OCI-M2 (cell line): Measurements from ENCODE around the gene C1orf21.

ENCODE experiments used
- DNase-seq: peaks from one replicate; lab custom pipeline; 2025; ENCODE audit not compliant: unreplicated experiment; lab: John Stamatoyannopoulos, UW

C1orf21 gene

DNA sequence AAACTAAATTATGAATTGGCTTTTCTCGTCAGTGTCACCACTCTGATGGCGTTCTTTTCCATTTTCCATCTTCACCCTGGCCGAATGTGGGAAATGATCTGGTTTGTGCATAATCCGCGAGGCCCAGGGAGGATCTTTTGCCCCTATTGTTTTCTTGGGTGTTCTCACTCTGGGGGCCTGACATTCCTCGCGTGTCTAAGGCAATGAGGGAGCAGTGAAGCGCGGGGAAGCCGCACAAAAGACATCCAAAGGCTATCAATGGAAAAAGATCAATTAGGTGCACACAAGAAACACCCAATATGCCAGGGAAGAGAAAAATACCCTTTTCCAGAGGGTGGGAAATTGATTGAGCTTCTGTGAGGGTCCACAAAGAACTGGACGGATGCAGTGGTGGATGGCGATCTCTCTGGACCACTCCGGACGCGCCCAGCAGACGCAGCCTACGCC lies 941 bp upstream of the C1orf21 start:
- no peak for DNase-seq

DNA sequence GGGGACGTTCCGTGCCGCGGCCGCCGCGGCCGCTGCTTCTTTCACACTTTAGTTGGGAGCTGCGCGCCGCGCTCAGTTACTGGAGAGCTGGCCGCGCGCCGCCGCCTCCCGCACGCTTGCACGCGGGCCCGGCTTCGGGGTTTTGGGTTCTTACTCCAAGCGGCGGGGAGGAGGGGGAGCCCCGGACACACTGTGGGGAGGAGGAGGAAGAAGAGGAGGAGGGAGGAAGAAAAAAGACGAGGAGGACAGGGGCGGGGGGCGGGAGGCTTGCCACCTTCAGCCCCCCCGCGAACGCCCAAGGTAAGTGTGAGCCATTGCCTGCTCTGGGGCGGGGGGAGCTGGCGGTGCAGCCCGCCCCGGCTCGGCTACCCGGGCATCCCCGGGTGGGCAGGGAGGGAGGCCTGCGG lies 243 bp downstream of the C1orf21 start:
- no peak for DNase-seq

DNA sequence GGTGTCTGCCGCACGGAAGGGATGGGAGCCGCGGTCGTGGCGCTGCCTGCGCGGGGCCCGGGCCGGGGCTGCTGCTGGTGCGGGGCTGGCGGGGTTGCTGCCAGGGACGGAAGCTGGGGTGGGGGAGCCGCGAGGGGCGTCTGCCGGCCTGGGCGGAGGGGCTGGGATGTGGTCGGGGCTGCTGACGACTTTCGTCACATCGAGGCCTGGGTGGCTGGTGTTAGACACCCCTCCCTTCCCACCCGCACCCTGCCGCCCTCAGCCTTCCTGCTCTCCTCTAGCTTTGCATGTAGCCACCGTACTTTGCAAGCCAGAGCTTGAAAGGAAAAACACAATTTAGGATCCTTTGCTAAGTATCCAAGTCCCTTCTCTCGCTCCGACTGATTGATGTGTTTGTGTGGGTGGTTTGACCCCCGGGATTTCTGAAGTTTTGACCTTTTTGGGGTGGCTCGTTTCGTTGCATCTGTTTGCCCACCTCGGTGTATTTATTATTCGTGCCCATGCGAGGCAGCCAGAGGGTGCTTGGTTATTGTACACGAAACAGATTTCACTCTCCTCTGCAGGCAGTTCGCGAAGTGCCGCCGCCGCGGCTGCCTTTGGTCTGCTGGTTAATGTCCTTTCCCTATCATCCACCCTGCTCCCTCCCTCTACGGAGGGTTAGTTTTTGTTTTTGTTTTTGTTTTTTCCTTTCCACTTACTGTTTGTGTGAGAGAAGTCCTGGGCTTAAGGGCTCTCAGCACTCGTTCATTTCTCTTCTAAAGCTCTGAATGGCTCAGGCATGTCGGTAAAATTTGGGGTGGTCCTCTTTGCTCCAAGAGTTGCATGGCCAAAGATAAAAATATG lies 868 bp downstream of the C1orf21 start:
- no peak for DNase-seq

DNA sequence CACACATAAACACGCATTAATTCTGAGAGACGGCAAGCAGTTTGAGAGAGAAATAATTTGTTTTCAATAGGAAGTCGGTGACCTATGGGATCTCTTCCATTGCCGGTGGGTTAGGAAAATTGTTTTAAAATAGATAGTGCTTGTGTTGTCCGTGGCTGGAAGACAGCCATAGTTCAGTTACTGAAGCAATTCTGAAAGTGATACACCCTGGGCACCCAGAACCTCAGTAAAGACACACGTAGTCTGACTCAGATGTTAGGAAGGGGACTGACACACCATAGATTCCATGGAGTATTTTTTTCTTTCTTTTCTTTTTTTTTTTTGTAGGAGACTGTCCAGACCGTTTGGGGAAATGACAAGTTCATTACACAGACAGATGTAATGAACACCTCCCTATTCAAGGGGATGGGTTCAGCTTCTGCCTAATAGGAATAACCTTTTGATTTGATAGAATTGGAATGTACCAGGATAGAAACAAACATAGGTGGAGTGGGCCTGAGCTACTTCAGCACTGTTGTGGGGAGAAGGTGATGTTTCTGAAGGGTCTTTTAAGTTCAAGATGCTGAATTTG lies 1.6 kb downstream of the C1orf21 start:
- DNase-seq = no peak

DNA sequence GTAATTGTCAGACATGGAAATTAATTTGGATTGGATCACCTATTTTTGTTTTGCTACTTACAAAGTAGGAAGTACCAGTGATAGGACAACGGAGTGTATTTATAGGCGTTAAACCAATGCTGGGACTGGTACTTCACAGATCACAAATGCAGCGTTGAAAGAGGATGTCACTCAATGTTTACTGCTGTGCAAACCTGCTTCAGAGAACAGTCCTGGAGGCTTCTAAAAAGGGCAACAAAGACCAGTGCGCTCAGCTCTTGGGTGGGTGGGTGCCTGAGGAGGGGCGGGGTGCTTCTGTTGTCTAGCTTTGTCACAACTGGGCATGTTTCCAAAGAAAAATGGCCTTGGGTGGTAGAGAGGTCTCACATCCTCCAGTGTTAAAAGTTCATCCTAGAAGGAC lies 2.1 kb downstream of the C1orf21 start:
- no peak for DNase-seq

DNA sequence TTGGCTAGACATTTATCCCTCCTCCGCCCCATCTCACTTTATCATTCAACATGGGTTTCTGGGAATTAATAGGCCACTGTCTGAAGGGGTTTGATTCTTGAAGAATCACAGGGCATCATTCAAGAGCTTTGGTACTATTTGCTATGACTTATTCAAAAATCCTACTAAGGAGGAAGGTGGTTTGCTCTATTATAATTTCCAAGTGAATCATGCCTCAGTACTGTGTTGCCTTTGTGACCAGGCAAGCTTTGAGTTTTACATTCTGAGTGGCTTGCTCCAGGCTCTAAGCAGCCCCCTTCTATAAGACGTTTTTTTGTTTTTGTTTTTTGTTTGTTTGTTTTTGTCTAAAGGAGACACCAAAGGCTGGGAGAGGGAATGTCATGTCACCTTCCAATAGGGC lies 2.6 kb downstream of the C1orf21 start:
- no peak for DNase-seq

DNA sequence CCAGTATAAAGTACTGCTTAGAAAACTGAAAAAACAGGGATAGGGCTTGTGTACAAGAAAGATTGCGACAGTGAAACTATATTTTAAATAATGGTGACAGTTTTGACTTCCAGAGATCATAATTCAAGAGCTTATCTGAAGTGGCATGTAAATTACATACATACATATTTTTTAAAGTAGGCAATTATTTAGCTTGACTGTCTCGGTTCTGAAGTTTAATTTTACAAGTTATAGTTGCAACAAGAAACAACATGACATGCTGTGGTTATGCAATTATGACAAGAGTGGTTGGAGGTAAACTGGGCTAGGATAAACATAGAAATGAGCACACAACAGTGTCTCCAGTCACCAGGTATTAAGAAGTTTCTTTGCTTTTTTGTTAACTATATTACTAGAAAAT lies 4.1 kb downstream of the C1orf21 start:
- DNase-seq = no peak

DNA sequence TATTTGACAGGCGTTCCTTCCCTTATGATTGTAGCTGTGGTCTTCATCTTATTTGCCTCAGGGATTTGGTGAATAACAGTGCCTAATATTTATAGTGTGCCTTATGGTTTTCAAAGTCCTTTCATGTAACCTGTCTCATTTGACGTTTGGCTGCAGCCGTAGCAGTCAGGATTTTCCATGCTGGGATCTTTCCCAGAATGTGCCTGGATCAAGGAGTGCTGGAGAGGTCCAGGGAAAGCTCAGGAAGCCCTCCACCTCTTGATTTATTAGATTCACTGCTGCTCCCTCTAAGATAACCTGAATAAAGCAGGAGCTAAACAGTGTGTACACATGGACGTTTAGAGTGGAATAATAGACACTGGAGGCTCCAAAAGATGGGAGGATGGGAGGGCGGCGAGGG lies 5.2 kb downstream of the C1orf21 start:
- no peak for DNase-seq

DNA sequence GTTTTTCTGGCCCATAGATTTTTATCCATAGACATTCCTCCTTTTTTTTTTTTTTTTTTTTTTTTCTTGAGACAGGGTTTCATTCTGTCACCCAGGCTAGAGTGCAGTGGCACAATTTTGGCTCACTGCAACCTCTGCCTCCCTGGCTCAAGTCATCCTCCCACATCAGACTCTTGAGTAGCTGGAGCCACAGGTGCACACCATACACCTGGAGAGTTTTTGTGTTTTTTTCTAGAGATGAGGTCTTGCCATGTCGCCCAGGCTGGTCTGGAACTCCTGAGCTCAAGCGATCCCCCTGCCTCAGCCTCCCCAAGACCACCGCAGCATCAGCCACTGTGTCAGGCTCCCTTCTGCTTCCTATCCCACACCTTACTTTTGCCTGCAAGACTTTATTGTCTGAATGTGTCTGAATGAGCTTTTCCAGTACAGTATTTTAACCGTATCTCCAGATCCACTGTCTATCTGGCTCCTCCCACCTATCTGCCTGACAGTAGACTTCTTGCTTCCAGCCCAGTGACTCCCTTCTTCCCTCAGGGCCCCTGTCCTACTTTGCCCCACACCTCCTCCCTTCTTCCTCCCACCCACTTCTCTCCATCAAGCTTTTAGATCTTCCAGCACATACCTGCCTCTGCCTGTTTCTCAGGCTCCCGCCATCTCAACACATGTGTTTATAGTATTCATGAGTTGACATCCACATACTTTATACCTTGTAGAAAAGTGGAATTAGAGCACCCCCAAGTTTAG lies 6.1 kb downstream of the C1orf21 start:
- DNase-seq = no peak

DNA sequence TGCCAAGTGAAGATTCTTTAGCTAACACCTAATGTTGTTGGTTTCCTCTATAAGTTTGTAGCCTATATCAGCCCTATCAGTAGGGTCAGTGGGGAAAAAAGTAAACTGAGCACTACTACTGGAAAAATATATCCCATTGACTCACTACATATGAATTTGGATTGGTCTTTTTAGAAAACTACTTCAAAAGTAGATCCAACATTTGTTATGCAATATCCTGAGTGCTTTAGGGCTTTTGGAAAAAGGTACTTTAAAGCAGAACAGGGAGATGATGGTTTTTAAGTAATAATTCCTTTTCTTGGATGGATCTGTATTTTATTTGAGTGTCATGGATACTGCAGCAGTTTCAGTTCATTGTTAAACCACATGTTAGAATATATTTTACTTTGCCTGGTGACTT lies 7.1 kb downstream of the C1orf21 start:
- no peak for DNase-seq

DNA sequence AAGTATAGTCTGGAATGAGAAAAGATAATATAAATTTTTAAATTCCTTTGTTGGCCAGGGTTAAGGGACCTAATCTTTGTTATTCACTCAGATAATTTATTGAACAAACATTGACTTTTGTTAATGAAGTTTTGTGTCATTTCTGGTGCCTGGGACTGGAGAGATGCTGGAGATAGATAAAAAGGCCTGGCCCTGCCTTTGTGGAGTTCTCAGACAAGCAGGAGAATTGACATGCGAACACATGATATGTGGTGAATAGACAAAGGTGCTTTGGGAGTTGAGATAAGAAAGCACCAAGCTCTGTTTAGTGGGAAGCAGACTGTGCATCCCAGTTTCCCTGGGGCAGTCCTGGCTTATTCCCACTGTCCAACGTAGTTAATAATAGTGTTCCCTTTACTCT lies 8.5 kb downstream of the C1orf21 start:
- no peak for DNase-seq

DNA sequence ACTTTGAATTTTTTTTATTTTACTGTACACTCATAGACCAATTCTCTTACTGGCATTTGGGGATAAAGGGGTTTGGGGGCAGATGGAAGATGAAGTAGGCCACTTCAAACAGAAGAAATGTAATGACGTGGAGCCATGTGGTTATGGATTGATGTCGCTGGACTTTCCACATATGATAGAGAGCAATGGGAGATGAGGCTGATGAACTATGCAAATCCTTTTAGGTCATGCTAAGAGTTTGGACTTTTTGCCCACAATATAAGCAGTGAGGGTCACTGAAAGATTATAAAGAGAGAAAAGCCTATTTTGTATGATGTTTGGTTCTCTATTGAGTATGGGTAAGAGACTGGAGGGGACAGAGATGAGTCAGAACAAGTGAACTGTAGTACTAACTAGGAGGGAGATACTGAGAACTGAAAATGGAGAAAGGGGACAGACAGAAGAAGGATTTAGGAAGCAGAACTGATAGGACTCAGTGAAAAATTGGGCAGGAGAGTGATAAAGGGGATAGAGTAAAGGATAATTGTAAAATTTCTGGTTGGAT lies 9.2 kb downstream of the C1orf21 start:
- DNase-seq = no peak

DNA sequence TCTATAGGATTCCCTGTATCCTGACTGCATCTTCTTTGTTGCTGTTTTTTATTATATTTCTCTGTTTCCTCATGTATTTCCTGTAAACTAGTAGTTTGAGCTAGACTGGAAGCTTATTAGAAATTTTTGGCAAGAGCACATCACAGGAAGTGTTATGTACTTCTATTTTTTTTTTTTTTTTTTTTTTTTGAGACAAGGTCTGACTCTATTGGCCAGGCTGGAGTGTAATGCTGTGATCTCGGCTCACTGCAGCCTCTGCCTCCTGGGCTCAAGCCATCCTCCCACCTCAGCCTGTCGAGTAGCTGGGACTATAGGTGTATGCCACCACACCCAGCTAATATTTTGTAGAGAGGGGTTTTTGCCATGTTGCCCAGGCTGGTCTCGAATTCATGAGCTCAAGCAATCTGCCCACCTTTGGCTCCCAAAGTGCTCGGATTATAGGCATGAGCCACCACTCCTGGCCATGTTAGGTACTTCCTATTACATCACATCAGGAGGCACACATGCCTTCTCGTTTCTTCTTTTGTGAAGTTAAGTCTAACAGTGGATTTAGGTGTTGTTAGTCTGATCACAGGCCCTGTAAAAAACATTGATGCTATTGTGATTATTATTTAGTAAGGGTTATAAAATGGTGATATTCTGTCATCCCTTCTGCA lies 12.5 kb downstream of the C1orf21 start:
- DNase-seq = no peak

DNA sequence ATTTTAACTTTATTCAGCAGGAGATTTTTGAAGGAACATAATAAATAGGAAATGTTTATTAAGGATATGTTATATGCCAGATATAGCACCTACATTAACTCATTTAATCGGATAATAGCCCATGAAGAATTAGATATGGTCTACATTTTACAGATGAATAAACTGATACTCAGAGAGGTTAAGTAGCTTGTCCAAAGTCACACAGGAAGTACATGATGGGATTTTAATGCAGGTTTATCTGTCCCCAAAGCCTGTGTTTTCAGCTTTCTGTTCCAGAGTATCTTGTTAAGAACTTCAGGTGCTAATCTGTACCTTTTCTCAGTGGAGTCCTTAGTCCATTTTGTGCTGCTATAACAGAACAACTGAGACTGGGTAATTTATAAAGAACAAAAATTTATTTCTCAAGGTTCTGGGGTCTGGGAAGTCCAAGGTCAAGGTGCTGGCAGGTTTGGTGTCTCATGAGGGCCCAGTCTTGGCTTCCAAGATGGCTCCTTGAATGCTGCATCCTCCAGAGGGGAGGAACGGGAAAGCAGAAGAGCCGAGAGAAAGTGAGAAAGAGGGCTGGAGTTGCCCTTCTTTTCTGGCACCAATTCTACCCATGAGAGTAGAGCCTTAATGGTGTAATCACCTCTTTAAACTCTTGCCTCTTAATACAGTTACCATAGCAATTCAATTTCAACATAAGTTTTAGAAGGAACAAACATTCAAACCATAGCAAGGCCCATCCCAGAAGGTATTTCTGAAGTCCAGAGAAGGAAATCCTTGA lies 17.3 kb downstream of the C1orf21 start:
- no peak for DNase-seq

DNA sequence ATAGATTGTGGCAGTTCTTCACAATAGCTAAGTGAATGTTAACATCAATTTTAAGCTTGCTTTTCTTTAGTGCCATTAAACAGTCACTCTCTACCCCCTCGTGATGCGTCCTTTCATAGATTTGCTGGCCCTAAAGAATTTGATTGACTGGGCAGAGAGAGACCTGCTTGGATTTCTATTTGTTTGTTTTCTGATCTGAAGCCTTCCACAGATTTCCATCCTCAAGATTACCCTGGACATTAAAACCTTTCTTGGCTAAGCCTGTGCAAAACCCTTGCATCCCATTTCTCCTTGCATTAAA lies 17.8 kb downstream of the C1orf21 start:
- no peak for DNase-seq

DNA sequence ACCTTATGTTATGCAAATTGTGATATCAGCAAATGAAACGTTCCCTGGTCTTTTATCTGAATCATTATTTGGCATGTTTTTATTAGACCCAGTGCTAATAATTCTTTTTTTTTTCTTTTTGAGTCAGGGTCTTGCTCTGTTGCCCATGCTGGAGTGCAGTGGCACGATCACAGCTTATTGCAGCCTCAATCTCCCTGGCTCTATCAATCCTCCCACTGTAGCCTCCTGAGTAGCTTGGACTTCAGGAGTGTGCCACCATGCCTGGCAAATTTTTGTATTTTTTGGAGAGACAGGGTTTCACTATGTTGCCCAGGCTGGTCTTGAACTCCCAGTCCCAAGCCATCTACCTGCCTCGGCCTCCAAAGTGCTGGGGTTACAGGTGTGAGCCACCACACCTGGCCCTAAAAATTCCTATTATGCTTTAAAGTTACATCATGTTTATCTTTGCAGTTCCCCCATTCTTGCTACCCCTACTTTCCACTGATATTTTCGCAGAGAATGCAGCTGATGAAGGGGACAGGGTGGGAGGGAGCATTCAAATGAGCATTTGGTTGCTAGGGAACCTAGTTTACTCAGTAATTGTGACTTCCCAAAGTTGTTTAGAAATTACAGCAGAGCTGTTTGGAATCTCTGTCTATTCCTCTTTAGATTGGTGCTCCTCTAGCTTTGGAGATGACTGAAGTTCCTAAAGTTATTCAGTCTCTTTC lies 18.4 kb downstream of the C1orf21 start:
- no peak for DNase-seq

DNA sequence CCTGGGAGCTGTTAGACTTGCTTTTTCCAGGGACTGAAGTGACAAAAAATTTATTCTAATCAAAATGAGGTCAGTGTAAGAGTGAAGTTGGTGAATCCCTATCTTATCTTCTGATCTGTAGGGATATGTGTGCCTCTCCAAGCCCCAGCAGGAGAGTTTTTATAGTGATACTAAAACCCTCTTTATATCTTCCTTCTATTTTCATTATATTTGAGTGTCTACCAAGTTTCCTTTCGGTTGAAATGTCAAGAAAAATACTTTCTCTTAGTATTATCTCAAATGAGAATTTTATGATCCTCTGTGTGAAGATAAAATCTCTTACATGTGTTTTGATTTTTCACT lies 18.9 kb downstream of the C1orf21 start:
- DNase-seq = no peak

DNA sequence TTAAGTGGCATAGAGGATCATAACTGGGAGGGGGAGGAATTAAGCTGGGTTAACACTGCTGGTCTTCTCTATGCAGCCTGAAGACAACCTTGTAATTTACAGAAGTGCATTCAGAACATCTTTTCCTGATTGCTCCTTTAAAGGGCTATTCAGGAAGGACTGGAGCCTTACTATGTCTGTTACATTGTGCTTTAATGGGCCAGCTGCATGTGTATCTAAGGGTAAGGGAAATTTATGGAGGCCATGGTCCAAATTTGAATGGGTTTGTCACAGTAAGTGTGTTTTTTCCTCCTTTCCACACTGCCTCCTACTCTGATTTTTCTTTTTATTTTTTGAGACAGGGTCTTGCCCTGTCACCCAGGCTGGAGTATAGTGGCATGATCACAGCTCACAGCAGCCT lies 19.6 kb downstream of the C1orf21 start:
- no peak for DNase-seq

DNA sequence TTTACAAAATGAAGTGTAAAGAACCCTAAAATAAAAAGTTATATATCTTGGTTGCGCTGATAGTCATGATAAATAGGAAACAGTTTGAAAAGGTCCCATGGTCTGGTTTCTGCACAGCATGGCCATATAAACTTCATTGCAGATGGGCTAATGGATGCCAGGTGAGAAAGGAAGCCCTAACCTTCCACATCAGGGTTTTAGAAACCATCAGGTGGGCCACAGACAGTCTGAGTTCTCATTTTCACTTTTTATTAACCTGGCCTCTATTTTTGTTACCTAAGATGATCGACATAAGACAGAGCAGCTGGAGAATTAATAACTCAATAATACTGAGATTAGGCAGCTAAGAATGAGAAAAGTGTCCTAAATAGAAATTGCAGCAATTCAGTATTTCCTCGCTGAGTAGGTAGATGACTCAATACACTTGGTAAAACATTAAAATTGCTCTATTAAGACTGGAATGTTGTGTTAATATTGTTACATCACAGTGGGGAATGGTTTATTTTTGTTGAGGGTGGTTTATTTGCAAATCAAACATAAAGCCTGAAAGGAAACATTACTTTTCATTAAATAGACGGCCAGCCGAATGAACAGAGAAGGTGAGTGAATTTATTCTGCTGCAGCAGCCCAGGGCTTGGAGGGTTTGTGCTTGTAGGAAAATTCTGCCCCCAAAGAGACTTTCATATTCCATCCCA lies 21.1 kb downstream of the C1orf21 start:
- DNase-seq = no peak

DNA sequence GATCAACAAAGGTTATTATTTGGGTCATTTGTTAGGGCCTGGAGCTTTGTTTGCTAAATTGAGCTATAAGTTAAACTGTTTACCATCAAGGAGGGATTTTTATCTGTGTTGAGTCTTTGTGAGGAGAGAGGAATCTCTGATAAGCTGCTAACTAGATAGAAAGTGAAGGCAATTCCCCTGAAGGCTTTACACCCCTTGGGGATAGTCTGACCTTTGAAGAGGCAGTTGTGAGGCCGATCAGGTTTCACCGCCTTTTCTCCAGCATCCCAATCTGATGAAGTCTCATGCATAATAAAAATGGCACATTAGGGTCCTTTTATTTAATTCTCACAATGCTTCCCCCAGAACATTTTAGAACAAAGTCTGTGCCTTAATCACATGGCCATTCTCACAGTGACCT lies 21.8 kb downstream of the C1orf21 start:
- DNase-seq = no peak
